Measurements from ENCODE around the gene C6orf120. TPM values are rescaled to one million over a fixed set of nuclear protein-coding genes. Genes with fewer than 3 reads are reported as not detected.

Gene C6orf120
- total RNA-seq (2011; cell fraction: chromatin; rRNA removed; ENCODE audit: low replicate concordance) = 17.5 and 28.0 TPM in 2 replicates
- 25.8 and 28.7 TPM in 2 replicates for total RNA-seq (2011; cell fraction: nucleolus; rRNA removed)
- total RNA-seq (2011; cell fraction: nucleoplasm; rRNA removed) = 29.4 and 46.3 TPM in 2 replicates
- total RNA-seq (2014; rRNA removed) = 43.5 and 47.6 TPM in 2 replicates
- 37.2 and 40.8 TPM in 2 replicates for total RNA-seq (2014; rRNA removed; fragmentation: Illumina TruSeq; extraction: Trizol)
- total RNA-seq (2015; rRNA removed; fragmentation: Illumina TruSeq; extraction: Trizol) = 37.4 and 42.8 TPM in 2 replicates
- total RNA-seq (2021) = 44.9 and 49.7 TPM in 2 replicates
- 23.2 and 32.6 TPM in 2 replicates for polyA plus RNA-seq (2011; rRNA removed)
- 15.9 and 25.0 TPM in 2 replicates for polyA plus RNA-seq (2011; cell fraction: cytosol; rRNA removed)
- polyA plus RNA-seq (2011; cell fraction: nucleus; rRNA removed) = 14.4 and 18.9 TPM in 2 replicates
- polyA plus RNA-seq (2012) = 32.3 and 37.0 TPM in 2 replicates
- polyA plus RNA-seq (2014; fragmentation: Illumina TruSeq; extraction: Trizol) = 33.2 and 36.3 TPM in 2 replicates
- 1 to 10 TPM; 7.7 to 9.7 TPM for polyA plus RNA-seq (2014; fragmentation: Nextera tagmentation; extraction: Ambion mirVana)
- 34.8 and 42.3 TPM in 2 replicates for polyA plus RNA-seq (2014; rRNA removed)
- 21.8 and 21.9 TPM in 2 replicates for polyA minus RNA-seq (2011; rRNA and poly(A)+ RNA removed)
- 16.1 and 16.3 TPM in 2 replicates for polyA minus RNA-seq (2011; cell fraction: cytosol; rRNA and poly(A)+ RNA removed)
- 20.7 and 29.2 TPM in 2 replicates for polyA minus RNA-seq (2011; cell fraction: nucleus; rRNA and poly(A)+ RNA removed)
- percentile 97 among the genes with signal in this experiment for Bru-seq, nascent RNA
- percentile 93 among the genes with signal in this experiment for BruChase-seq, experiment 1, labeled RNA remaining after a 2-hour chase
- percentile 94 among the genes with signal in this experiment for BruChase-seq, experiment 2, labeled RNA remaining after a 6-hour chase
- long read RNA-seq, experiment 1, transcript C6orf120-201 (1 exons, 2,667 nt) = major isoform, 254 of 254 reads
- long read RNA-seq, experiment 1, partial matches to known transcripts = 0 of 254 reads
- long read RNA-seq, experiment 1, other reads (novel, unspliced or antisense) = 0 of 254 reads
- long read RNA-seq, experiment 2, transcript C6orf120-201 (1 exons, 2,667 nt) = major isoform, 29 of 29 reads
- long read RNA-seq, experiment 2, partial matches to known transcripts = 0 of 29 reads
- long read RNA-seq, experiment 2, other reads (novel, unspliced or antisense) = 0 of 29 reads
- long read RNA-seq, experiment 3, transcript C6orf120-201 (1 exons, 2,667 nt) = major isoform, 40 of 40 reads
- long read RNA-seq, experiment 3, partial matches to known transcripts = 0 of 40 reads
- long read RNA-seq, experiment 3, other reads (novel, unspliced or antisense) = 0 of 40 reads

DNA sequence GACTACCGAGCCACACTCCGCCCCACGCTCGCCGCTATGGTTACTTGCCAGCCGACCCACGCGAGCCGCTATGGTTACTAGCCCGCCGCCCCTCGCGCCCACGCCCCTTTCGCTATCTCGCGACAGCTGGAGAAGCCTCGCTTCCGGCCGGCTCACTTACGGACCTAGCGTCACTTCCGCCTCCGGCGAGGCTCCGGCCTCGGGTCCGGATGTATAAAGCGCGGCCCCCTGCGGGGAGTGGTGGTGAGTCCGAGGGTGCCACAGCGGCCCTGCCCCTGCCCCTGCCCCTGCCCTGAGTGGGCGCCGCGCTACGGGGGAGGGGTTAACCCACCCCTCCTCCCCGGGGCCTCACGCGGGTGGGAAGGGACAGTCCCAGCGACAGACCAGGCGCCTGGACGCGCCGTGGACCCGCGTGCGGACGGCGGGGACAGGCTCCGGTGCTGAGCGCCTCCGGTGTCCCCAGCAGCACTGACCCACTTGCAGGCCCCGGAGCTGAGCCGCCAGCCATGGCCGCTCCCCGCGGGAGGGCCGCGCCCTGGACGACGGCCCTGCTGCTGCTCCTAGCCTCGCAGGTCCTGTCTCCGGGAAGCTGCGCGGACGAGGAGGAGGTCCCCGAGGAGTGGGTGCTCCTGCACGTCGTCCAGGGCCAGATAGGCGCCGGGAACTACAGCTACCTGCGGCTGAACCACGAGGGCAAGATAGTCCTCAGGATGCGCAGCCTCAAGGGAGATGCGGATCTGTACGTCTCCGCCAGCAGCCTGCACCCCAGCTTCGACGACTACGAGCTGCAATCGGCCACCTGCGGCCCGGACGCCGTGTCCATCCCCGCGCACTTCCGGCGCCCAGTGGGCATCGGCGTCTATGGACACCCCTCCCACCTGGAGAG, at the start of gene C6orf120, which contains the start of gene WDR27:
Gene C6orf120, plus strand, starts transcription at position 173 of the 886 bp plus-strand sequence. Its CDS starts 334 bp downstream, at position 507.
Gene WDR27, minus strand, starts transcription at position 76 of the 886 bp plus-strand sequence. CDS start 13,024 bp downstream, outside the sequence.
- intact Hi-C loops (cut with micrococcal nuclease) (loop anchor here (1.0 kb wide), 1 partner anchor 49 kb away; the partner anchor contains the start of genes DYNLT2 and ERMARD), in situ Hi-C loops (cut with MboI) (no loop called here)
- Histone ChIP-seq H3K4me1 (replicated peaks in 1 of 2; ENCODE audit: control insufficient read depth in 2 of 2, insufficient read depth in 2 of 2, low read length in 2 of 2) (peaks cover 13 to 19% of the 10 kb centered on the region in 2 experiments; a peak in 4 of 5 replicates), H3K36me3 (ENCODE audit: control insufficient read depth, insufficient read depth, low read length) (peaks cover 60% of the 10 kb centered on the region), H3K9me3 (replicated peaks; ENCODE audit: control insufficient read depth, insufficient read depth, low read depth, low read length) (no peaks in the 10 kb centered on the region), H3K4me3 (peak within 1 kb of the TSS; percentile 74), H2AFZ (ENCODE audit: low read depth, low read length) (peak within 1 kb of the TSS; percentile 89), H3K9ac (ENCODE audit: insufficient read depth in 1 of 2, low read depth in 2 of 2, low read length in 2 of 2) (peak within 1 kb of the TSS; percentile 94 to 96), H4K20me1 (replicated peaks; ENCODE audit: control insufficient read depth, insufficient read depth, low read length) (no peaks in the 10 kb centered on the region; the same call in none of the 2 replicates), H3K27me3 (ENCODE audit: control insufficient read depth in 2 of 2, insufficient read depth in 2 of 2, low read length in 2 of 2) (no peaks in the 10 kb centered on the region), H3K27ac (ENCODE audit: extremely low read depth, low read depth, low read length) (peak within 1 kb of the TSS; percentile 90), H3K79me2 (ENCODE audit: control insufficient read depth, insufficient read depth, low read length) (peaks cover 68% of the 10 kb centered on the region), H3K4me2 (ENCODE audit: insufficient read depth, low read length) (peak within 1 kb of the TSS; percentile 95), H3K9me1 (ENCODE audit: control insufficient read depth, insufficient read depth, low read length) (peaks cover 2% of the 10 kb centered on the region)
- under 1% methylated on average over 78 of the region's 92 CpGs for WGBS (ENCODE audit: insufficient coverage, low coverage, missing lambda C conversion rate)
- FAIRE-seq (peak; percentile 91), ATAC-seq (peak; percentile 93), DNase-seq (ENCODE audit: extremely low read depth in 1 of 4, low spot score in 3 of 4) (peak; percentile 96 to 99 (median 98))
- CTCF ChIA-PET (ENCODE audit: low intra/inter-chr PET ratio) = no interaction called here
- POLR2A ChIA-PET = interaction anchor here (0.6 to 5.2 kb wide), 16 partner anchors 8 to 776 kb away, joined by 3 to 24 read pairs (median 6); no protein-coding TSS in a partner anchor
- no TSS peak for BruUV-seq (replicated peaks)
- no peak for TF ChIP-seq TEAD2 (tag; IDR thresholded peaks at IDR 0.05)
- TF ChIP-seq, protein P1, sequence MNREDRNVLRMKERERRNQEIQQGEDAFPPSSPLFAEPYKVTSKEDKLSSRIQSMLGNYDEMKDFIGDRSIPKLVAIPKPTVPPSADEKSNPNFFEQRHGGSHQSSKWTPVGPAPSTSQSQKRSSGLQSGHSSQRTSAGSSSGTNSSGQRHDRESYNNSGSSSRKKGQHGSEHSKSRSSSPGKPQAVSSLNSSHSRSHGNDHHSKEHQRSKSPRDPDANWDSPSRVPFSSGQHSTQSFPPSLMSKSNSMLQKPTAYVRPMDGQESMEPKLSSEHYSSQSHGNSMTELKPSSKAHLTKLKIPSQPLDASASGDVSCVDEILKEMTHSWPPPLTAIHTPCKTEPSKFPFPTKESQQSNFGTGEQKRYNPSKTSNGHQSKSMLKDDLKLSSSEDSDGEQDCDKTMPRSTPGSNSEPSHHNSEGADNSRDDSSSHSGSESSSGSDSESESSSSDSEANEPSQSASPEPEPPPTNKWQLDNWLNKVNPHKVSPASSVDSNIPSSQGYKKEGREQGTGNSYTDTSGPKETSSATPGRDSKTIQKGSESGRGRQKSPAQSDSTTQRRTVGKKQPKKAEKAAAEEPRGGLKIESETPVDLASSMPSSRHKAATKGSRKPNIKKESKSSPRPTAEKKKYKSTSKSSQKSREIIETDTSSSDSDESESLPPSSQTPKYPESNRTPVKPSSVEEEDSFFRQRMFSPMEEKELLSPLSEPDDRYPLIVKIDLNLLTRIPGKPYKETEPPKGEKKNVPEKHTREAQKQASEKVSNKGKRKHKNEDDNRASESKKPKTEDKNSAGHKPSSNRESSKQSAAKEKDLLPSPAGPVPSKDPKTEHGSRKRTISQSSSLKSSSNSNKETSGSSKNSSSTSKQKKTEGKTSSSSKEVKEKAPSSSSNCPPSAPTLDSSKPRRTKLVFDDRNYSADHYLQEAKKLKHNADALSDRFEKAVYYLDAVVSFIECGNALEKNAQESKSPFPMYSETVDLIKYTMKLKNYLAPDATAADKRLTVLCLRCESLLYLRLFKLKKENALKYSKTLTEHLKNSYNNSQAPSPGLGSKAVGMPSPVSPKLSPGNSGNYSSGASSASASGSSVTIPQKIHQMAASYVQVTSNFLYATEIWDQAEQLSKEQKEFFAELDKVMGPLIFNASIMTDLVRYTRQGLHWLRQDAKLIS (CRISPR knock-in tag; IDR thresholded peaks at IDR 0.05) = peak; percentile 92; the same call in 1 of the 2 replicates
- TF ChIP-seq ZFPM2 (CRISPR knock-in tag; IDR thresholded peaks at IDR 0.05) = no peak
- TF ChIP-seq, protein P2, sequence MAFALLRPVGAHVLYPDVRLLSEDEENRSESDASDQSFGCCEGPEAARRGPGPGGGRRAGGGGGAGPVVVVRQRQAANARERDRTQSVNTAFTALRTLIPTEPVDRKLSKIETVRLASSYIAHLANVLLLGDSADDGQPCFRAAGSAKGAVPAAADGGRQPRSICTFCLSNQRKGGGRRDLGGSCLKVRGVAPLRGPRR (CRISPR knock-in tag; IDR thresholded peaks at IDR 0.05) = no peak
- no peak for TF ChIP-seq STAG1 (CRISPR knock-in tag; IDR thresholded peaks at IDR 0.05; ENCODE audit: borderline replicate concordance)
- TF ChIP-seq ETV1 (tag; conservative IDR thresholded peaks at IDR 0.05; ENCODE audit: low read depth) = peak; percentile 95
- TF ChIP-seq U2AF1 (optimal IDR thresholded peaks at IDR 0.05; ENCODE audit: low read depth, low read length) = peak; percentile 81
- 0 out of 2 replicates have a peak, but pooled peaks have one; percentile 48 for TF ChIP-seq NCOA1 (IDR thresholded peaks at IDR 0.05; ENCODE audit: low read depth)
- TF ChIP-seq ZNF76 (CRISPR knock-in tag; IDR thresholded peaks at IDR 0.05; ENCODE audit: borderline replicate concordance) = no peak
- TF ChIP-seq NFRKB (IDR thresholded peaks at IDR 0.05; ENCODE audit: low read depth) = no peak
- TF ChIP-seq NR1H2 (CRISPR knock-in tag; IDR thresholded peaks at IDR 0.05) = no peak

Data from K562 (cell line).